A204.1 (cell line): ENCODE data around the gene ROR1.
"Not testable (repeated sequence)": the region's sequence is repeated elsewhere in the genome, so short reads cannot be mapped to it uniquely, and the experiment has no call there.

Source experiments
- FAIRE-seq: peaks from 2 replicates; lab custom pipeline; 2012; peaks lifted over from hg19 to GRCh38; lab: Jason Lieb, UNC

The ROR1 gene

DNA sequence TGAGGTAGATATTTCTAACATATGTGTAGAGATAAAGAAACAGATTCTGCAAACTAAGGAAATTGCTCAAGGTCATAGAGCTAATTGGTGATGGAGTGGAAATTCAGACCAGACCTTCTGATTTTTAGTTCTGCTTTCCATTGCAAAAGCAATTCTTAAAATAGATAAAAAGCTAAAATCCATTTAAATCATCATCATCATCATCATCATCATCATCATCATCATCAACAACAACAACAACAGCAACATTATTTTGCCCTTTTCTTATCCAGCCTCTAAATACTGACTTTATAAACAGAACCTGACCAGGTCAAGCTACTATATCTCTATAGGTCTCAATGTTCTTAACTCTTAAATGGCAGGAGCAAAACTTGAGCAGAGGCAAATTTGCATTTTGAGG is 14.0 kb upstream of the ROR1 start:
- no peak for FAIRE-seq

DNA sequence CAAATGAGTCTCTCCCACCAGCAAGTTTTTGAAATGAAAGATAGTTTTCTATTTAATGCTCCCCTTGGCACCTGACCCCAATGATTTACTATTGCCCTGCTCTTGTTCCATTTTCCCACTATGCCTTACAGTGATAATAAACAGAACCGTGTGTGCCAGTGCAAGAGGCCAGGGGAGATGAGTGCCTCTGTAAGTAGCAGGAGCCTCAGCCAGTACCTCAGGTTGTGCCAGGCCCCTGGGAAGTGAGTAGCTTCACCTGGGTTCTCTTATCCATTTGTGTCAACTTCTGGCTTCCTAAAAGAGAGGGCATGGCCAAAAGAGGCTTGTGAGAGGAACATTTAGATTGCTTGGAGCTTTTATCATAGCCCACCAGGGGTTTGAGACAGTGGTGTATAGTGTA is 3.4 kb upstream of the ROR1 start:
- FAIRE-seq, result no peak

DNA sequence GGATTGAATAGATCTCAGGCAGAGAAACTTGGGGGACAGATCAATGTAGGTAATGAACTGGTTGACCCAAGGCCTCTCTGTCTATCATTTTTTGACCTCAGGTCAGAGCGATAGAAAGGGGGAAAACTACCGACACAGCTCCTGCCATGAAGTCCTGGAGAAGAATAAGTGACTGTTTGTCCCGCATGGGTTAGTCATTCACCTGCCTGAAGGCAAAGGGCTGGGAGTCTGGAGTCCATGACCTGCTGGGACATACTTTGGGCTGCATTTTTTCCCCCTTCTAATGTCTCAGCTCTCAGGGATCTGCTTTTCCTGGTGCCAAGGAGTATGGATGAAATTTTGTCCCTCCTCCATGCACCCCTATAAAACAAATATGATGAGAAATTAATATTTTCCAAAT is 1.6 kb upstream of the ROR1 start:
- no peak for FAIRE-seq

GRCh38 chr1:63772876-63773275 is 941 bp upstream of the ROR1 start:
- no peak for FAIRE-seq

DNA sequence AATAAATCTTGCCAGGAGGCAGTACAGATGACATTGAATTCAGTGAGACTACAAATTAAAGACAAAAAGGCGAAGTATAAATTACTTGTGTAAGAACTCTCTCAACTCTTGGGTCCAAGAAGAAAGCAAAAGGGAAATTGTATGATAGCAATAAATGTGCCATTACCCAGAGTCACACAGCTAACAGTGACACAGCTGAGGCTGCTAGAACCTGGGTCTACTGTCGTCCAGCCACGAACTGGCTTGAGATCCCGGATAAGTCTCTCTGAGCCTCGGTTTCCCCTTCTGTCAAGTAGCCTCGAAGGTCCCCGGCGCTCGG is 362 bp upstream of the ROR1 start:
- FAIRE-seq, result no peak

DNA sequence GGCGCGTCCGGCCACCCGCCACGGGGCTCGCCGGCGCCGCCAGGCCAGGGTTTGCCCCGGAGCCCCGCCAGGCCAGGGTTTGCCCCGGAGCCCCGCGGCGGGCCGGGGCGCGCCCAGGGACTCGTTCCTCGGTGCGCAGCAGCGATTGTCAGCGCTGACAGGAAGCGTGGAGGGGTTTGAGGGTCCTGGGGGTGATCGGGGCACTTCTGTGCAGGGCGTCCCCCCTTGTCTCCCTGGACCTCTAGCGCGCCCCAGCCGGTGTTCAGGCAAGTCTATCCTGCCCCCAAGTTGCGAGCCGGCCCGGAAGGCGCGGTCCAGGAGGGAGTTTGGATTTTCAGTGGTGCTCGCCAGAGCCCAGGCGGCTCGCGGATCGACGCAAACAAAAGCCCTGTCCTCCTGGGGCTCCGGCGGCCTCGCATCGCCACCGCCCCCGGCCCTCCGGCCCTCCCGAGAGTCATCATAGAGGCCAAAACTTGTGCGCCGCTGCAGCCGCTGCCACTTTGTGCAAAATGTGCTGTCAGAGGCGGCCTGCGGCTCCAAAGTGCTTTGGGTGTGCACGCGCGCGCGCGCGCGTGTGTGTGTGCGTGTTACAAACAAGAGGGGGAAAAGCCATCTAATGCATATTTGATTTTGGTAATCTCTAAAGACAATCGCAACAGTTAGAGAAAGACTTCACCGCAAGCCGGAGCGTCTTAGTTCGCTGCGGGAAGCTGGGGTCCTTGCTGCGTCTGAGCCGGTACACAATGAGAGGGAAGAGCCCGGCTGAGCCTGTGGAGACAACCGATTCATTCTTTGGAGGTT is 1.0 kb downstream of the ROR1 start:
- FAIRE-seq, result no peak

GRCh38 chr1:63775418-63776127 is 1.8 kb downstream of the ROR1 start:
- no peak for FAIRE-seq

DNA sequence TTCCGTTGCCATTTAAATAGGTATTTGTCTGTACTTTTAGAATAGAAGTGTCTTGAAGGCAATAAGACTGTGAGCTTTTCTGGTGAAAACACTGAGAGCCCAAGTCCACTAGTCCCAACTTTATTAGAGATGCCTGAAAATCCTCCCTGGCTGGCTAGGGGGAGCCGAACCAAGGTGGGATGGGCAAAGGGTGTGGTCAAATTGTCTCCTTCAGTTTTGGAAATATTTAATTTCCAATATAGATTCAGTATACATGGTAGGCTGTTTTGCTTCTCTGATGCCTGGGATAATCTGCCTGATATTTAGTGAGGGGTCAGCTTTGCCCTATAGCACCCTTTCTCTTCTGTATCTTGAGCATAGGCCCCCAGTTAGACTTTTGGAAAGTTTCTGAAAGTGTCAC is 3.5 kb downstream of the ROR1 start:
- FAIRE-seq, result no peak

DNA sequence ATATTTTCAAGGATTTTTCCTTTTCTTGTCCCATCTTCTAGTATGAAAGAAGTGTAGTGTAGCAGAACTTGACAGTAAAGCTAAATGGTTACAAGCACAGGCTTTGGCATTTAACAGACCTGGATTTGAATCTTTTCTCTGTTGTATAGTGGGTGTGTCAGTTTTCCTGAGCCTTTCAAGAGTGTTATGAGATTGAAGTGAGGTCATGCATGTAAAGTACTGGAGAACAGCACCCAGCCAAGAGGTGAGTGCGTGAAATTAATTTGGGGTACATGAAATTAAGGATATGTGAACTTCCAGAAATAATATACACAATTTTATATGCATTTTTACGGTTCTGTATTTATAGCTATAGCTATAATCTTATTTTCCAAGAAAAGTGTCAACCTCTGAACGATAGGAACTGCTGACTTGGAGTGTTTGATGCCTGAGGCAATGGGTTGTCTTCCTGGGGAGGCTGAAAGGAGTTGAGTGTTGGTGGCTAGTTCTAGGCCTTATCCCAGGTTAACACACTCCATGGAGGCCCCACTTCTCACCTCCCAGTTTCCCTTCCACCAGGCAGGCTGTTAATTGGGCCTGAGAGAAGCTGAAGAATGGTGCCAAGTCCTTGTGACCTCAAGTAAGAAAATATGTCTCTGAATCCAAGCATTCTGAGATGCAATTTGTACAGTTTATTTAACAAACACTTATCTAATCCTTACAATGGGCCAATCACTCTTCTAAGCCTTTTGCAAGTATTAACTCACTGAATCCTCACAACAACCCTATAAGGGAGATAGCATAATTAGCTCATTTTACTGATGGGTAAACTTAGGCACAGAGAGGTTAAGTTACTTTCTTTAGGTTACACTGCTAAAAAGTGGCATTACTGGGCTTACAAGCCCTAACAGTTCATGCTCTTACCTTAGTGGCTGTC is 4.4 kb downstream of the ROR1 start:
- no peak for FAIRE-seq

GRCh38 chr1:63779338-63780211 is 5.8 kb downstream of the ROR1 start:
- FAIRE-seq, result no peak

GRCh38 chr1:63780565-63780964 is 6.7 kb downstream of the ROR1 start:
- no peak for FAIRE-seq

DNA sequence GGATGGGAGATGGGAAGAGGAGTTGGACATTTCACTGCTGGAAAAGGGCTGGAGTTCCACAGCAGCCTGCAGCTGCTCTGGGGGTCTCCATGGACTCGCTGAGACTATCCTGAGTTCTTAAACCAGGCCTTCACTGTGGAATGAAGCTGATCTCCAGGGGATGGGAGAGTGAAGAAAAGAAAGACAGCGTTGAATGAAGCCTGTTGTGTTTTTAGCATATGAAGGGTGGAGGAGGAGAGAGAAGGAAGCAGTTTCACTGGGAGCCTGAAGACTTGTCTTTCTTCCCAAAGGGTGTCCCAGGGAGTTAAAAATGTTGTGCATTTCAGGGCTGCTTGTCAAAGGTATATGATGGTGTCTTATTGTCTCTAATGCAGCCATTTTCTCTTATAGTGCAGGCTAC is 9.2 kb downstream of the ROR1 start:
- no peak for FAIRE-seq

DNA sequence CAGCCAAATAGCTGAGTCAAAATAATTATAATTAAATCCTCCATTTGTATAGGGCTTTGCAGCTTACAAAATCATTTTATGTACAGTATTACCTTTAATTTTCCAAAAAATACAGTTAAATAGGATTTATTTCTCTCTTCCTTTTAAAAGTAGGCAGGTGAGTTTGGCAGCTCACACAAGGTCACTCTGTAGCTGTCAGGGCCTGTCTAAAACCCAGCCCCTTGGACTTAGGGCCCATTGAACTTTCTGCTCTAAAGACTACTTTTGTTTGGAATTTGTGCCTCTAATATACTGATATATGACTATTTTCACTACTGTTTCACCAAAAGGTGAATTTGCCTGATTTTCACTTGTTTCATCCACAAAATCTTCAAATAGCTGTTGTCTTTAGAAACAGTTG is 10.3 kb downstream of the ROR1 start:
- FAIRE-seq, result no peak

GRCh38 chr1:63784489-63785390 is 10.9 kb downstream of the ROR1 start:
- no peak for FAIRE-seq

DNA sequence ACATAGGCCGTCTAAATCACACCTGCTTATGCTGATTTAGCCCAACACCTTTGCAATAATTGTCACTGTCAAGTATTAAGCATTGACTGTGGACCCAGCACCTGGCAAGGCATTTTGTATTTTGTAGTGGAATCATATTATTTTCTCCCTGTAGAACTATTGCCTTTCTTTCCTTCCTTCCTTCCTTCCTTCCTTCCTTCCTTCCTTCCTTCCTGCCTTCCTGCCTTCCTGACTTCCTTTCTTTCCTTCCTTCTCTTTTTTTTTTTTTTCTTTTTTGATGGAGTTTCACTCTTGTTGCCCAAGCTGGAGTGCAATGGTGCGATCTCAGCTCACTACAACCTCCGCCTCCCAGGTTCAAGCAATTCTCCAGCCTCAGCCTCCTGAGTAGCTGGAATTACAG is 13.5 kb downstream of the ROR1 start:
- FAIRE-seq, result not testable (repeated sequence)

DNA sequence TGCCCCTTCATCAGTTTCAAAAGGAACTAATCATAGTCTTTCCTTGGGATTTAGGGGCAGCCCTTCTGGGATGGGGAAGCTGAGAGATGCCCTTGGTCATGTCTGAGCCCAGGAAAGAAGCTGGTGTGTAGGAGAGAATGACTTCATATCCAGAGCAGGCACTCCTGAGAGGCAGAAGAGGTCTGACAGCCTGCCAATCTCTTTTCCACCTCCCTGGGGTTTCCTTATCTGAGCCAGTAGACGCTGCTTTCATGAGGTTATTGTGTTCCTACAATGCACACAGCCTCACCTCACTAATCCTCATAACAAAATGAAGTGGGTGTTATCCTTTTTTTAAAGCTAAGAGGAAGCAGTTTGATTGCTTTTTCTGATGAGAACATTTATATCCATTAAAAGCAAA is 14.1 kb downstream of the ROR1 start:
- no peak for FAIRE-seq

DNA sequence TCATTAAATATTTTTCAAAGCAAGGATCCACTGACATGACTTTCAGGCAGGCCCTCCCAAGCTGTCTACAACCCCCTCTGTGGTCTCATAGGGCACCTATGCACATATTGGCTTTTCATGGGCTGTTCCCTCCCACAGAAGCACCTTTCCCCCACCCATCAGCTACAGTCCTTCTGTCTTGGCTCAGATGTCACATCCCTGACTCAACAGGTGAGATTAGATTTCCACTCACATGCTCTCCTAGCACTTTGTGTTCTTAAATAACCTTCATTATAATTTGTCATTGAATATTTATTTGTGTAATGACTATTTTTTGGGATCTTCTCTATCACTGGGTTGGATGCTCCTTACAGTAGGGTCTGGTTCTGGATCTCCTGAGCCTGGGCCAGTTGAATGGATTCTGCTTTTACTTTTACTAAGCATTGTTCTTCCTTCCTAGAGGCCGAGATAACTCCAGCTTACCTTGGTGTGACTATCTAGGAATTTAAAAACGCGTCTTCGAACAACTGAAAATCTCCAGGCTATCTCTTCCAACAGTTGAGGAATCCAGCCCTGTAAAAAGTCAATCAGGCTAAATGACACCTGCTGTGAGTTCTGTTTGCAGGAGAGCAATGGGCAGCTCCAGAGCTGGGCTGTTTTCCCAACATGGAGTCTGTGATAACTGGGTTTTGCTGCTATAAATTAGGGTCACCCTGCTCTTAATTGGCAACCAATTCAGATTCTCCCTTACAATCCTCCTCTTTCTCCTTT is 16.2 kb downstream of the ROR1 start:
- no peak for FAIRE-seq

DNA sequence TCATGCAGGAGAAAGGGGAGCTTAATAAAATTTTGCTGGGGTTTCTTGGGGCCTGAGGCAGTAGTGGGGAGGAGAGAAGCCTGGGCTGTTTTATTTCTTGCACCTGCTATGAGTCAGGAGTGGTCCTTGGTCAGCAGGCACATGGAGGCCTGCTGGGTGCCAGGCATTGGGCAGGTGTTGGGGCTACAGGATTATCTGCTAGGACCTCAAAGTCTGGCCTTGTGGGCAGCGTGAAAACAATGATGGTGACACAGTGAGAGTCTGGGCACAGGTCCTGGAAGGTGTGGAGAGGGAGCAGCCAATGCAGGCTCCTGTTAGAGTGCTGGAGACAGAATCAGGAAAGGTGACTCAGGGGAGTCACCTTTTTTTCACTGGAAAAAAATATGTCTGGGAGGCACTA is 17.2 kb downstream of the ROR1 start:
- no peak for FAIRE-seq

DNA sequence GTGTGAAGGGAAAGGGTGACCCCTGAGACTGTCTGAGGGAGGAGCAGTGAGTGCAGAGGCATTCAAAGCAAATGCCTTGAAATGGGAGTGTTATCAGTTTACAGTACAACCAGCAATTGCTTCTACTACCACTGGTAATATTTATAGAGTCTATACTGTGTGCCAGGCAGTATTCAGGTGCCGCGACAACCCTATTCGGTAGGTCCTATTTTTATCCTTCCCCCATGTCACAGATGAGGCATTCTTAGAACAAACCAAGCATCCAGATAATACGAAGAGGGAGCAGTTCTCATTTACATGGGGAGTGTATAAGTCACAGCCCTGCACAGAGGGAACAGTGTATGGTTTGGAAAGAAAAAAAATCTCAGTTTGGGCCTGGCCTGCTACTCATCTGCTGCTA is 18.3 kb downstream of the ROR1 start:
- FAIRE-seq, result no peak

DNA sequence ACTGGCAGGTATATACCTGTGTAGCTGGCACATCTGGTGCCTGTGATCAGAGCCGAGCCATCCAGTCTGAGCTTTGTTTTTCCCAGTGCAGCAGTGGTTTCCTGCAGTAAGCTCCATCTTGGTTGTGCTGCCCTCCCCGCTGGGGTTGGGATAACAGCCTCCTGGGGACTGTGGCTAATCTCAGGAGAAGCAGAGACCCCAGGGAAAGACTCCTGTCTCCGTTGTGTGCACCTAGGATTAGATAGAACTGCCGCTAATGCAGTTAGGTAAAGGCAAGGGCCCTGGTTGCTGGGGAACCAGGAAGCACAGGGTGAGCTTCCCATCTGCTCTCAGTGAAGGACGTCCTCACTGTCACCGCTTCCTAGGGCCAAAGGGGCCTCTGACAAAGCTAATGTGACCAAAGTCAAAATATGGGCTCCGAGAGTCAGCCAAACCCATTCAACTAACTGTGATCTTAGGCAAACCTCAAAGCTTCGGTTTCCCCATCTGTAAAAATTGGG is 20.0 kb downstream of the ROR1 start:
- no peak for FAIRE-seq
